ENCODE results near the gene CDCA7L.
"Not testable (repeated sequence)": the region's sequence is repeated elsewhere in the genome, so short reads cannot be mapped to it uniquely, and the experiment has no call there.

CDCA7L gene

GRCh38 chr7:21903020-21903786 lies 42.5 kb downstream of the CDCA7L start:
- FAIRE-seq = no peak
- no peak for TF ChIP-seq POLR2A (IDR thresholded peaks at IDR 0.05; ENCODE audit: low read depth, low read length)
- no peak for DNase-seq (ENCODE audit: insufficient read length, low spot score)

- no peak for DNase-seq (ENCODE audit: insufficient read length, low spot score)
- FAIRE-seq = no peak
- TF ChIP-seq POLR2A (IDR thresholded peaks at IDR 0.05; ENCODE audit: low read depth, low read length) = no peak
Measured at GRCh38 chr7:21902240-21902639, 43.5 kb downstream of the CDCA7L start.

GRCh38 chr7:21898265-21898930 lies 47.3 kb downstream of the CDCA7L start:
- DNase-seq (ENCODE audit: insufficient read length, low spot score) (no peak), FAIRE-seq (no peak)
- no peak for TF ChIP-seq POLR2A (IDR thresholded peaks at IDR 0.05; ENCODE audit: low read depth, low read length)

GRCh38 chr7:21893401-21893800 lies 52.3 kb downstream of the CDCA7L start:
- FAIRE-seq (no peak), DNase-seq (ENCODE audit: insufficient read length, low spot score) (no peak)
- TF ChIP-seq POLR2A (IDR thresholded peaks at IDR 0.05; ENCODE audit: low read depth, low read length) = no peak

- no peak for FAIRE-seq
- TF ChIP-seq POLR2A (IDR thresholded peaks at IDR 0.05; ENCODE audit: low read depth, low read length) = no peak
- DNase-seq (ENCODE audit: insufficient read length, low spot score) = no peak
Measured at GRCh38 chr7:21891291-21891690, 54.4 kb downstream of the CDCA7L start.

GRCh38 chr7:21887779-21888178 lies 57.9 kb downstream of the CDCA7L start:
- DNase-seq (ENCODE audit: insufficient read length, low spot score) (no peak), FAIRE-seq (peak; percentile 23)
- no peak for TF ChIP-seq POLR2A (IDR thresholded peaks at IDR 0.05; ENCODE audit: low read depth, low read length)

GRCh38 chr7:21887353-21887752 lies 58.3 kb downstream of the CDCA7L start:
- DNase-seq (ENCODE audit: insufficient read length, low spot score) (no peak), FAIRE-seq (no peak)
- TF ChIP-seq POLR2A (IDR thresholded peaks at IDR 0.05; ENCODE audit: low read depth, low read length) = no peak

GRCh38 chr7:21886396-21886795 lies 59.3 kb downstream of the CDCA7L start:
- peak; percentile 38 for FAIRE-seq
- no peak for DNase-seq (ENCODE audit: insufficient read length, low spot score)
- no peak for TF ChIP-seq POLR2A (IDR thresholded peaks at IDR 0.05; ENCODE audit: low read depth, low read length)

GRCh38 chr7:21884496-21884895 lies 61.2 kb downstream of the CDCA7L start:
- DNase-seq (ENCODE audit: insufficient read length, low spot score) = no peak
- TF ChIP-seq POLR2A (IDR thresholded peaks at IDR 0.05; ENCODE audit: low read depth, low read length) = no peak
- no peak for FAIRE-seq

GRCh38 chr7:21883501-21883900 lies 62.2 kb downstream of the CDCA7L start:
- not testable (repeated sequence) for FAIRE-seq; DNase-seq (ENCODE audit: insufficient read length, low spot score)

- TF ChIP-seq POLR2A (IDR thresholded peaks at IDR 0.05; ENCODE audit: low read depth, low read length) = no peak
- FAIRE-seq (no peak), DNase-seq (ENCODE audit: insufficient read length, low spot score) (no peak)
Measured at GRCh38 chr7:21883069-21883468, 62.6 kb downstream of the CDCA7L start.

- TF ChIP-seq POLR2A (IDR thresholded peaks at IDR 0.05; ENCODE audit: low read depth, low read length) = no peak
- FAIRE-seq (no peak), DNase-seq (ENCODE audit: insufficient read length, low spot score) (no peak)
Measured at GRCh38 chr7:21869785-21870402, 75.8 kb downstream of the CDCA7L start.

- FAIRE-seq (no peak), DNase-seq (ENCODE audit: insufficient read length, low spot score) (no peak)
- TF ChIP-seq POLR2A (IDR thresholded peaks at IDR 0.05; ENCODE audit: low read depth, low read length) = no peak
Measured at GRCh38 chr7:21868576-21868850, 77.2 kb downstream of the CDCA7L start.

- no peak for DNase-seq (ENCODE audit: insufficient read length, low spot score)
- no peak for TF ChIP-seq POLR2A (IDR thresholded peaks at IDR 0.05; ENCODE audit: low read depth, low read length)
- no peak for FAIRE-seq
Measured at GRCh38 chr7:21867816-21868575, 77.7 kb downstream of the CDCA7L start.
